IMR-90 (cell line): ENCODE results near the gene DNAJC27. TPM values are rescaled to one million over a fixed set of nuclear protein-coding genes. Genes with fewer than 3 reads are reported as not detected.

Source experiments
- ATAC-seq: fragments of 200-7000 bp; cut with Tn5 transposase; 2 replicates; pipeline ENCODE4 v1.9.1; 2020; ENCODE audit warnings: low read depth, mild to moderate bottlenecking, moderate library complexity
- BruUV-seq: library from RNA; stranded (reverse); fragments of 400-500 nt; replicated peaks from 2 replicates; lab custom pipeline; 2021; lab: Mats Ljungman, UMichigan
- CTCF ChIA-PET: fragments of 300-600 bp; formaldehyde crosslinking; extraction: SDS; loops from one replicate; lab custom pipeline; 2021; ENCODE audit warnings: antibody characterized with exemption; lab: Yijun Ruan, JAX
- POLR2A ChIA-PET: fragments of 300-600 bp; sonication (Branson Sonifier 250); formaldehyde crosslinking; loops from one replicate; lab custom pipeline; 2022; ENCODE audit warnings: antibody characterized with exemption; ENCODE audit not compliant: unreplicated experiment; lab: Charles Lee
- DNase-seq: peaks from one replicate; pipeline ENCODE4 v3.0.0; 2013
- H2AFZ ChIP-seq: replicated peaks from 2 replicates; pipeline ENCODE3; 2013; ENCODE audit warnings: low read length, mild to moderate bottlenecking; ENCODE audit not compliant: poor library complexity
- H2AK5ac ChIP-seq: 2 replicates; pipeline ENCODE4 v1.6.1; 2013; ENCODE audit warnings: low read depth, low read length, inconsistent platforms
- H2AK9ac ChIP-seq: replicated peaks from 2 replicates; pipeline ENCODE3; 2013; ENCODE audit warnings: mild to moderate bottlenecking, low read depth, low read length, moderate library complexity; ENCODE audit not compliant: poor library complexity
- H2BK120ac ChIP-seq: 2 replicates; pipeline ENCODE4 v1.6.1; 2013; ENCODE audit warnings: low read depth, low read length, inconsistent platforms
- H2BK15ac ChIP-seq: 3 replicates; pipeline ENCODE4 v1.6.1; 2013; ENCODE audit warnings: low read depth, low read length, inconsistent platforms
- H2BK20ac ChIP-seq: 2 replicates; pipeline ENCODE4 v1.6.1; 2013; ENCODE audit warnings: low read depth, mild to moderate bottlenecking, inconsistent platforms, low read length, moderate library complexity
- H2BK5ac ChIP-seq: 2 replicates; pipeline ENCODE4 v1.6.1; 2013; ENCODE audit warnings: mild to moderate bottlenecking, low read depth, low read length, inconsistent platforms; ENCODE audit not compliant: poor library complexity, severe bottlenecking
- H3K14ac ChIP-seq: replicated peaks from 2 replicates; pipeline ENCODE4 v1.6.1; 2013; ENCODE audit warnings: low read depth, low read length, inconsistent platforms
- H3K18ac ChIP-seq: 2 replicates; pipeline ENCODE4 v1.6.1; 2013; ENCODE audit warnings: low read depth, low read length, control low read depth
- H3K23ac ChIP-seq: 2 replicates; pipeline ENCODE4 v1.6.1; 2013; ENCODE audit warnings: low read depth, low read length, inconsistent platforms
- H3K27ac ChIP-seq: 2 replicates; pipeline ENCODE4 v1.5.1; 2013; ENCODE audit warnings: mild to moderate bottlenecking, control low read depth, low read length; ENCODE audit not compliant: insufficient read depth
- H3K27me3 ChIP-seq: 2 replicates; pipeline ENCODE4 v1.6.1; 2013; ENCODE audit warnings: low read length; ENCODE audit not compliant: control insufficient read depth, insufficient read depth
- H3K36me3 ChIP-seq: 2 replicates; pipeline ENCODE4 v1.6.1; 2013; ENCODE audit warnings: low read length, mixed read lengths; ENCODE audit not compliant: control insufficient read depth, insufficient read depth
- H3K4ac ChIP-seq: 2 replicates; pipeline ENCODE4 v1.6.1; 2013; ENCODE audit warnings: low read depth, low read length, inconsistent platforms
- H3K4me1 ChIP-seq: 2 replicates; pipeline ENCODE4 v1.6.1; 2013; ENCODE audit warnings: low read length, mixed read lengths; ENCODE audit not compliant: control insufficient read depth, insufficient read depth
- H3K4me2 ChIP-seq: 2 replicates; pipeline ENCODE4 v1.6.1; 2013; ENCODE audit warnings: low read depth, mild to moderate bottlenecking, control low read depth, low read length, moderate library complexity
- H3K4me3 ChIP-seq: 2 replicates; pipeline ENCODE4 v1.5.1; 2013; ENCODE audit warnings: low read depth, mild to moderate bottlenecking, control low read depth, low read length, moderate library complexity; ENCODE audit not compliant: insufficient read depth
- H3K56ac ChIP-seq: 2 replicates; pipeline ENCODE4 v1.6.1; 2013; ENCODE audit warnings: low read length, inconsistent platforms; ENCODE audit not compliant: insufficient read depth; ENCODE audit errors: extremely low read depth
- H3K79me1 ChIP-seq, 2 experiments: 2 replicates each; pipeline ENCODE4 v1.6.1; 2013; ENCODE audit warnings: low read length in 2 of 2, inconsistent platforms in 1 of 2, low read depth in 1 of 2
- H3K9ac ChIP-seq: 2 replicates; pipeline ENCODE4 v1.6.1; 2013; ENCODE audit warnings: low read depth, low read length, control low read depth
- H3K9me1 ChIP-seq: 2 replicates; pipeline ENCODE4 v1.6.1; 2013; ENCODE audit warnings: low read length, inconsistent platforms; ENCODE audit not compliant: insufficient read depth
- H3K9me3 ChIP-seq: 2 replicates; pipeline ENCODE4 v1.6.1; 2013; ENCODE audit warnings: low read length; ENCODE audit not compliant: control insufficient read depth, insufficient read depth
- H4K20me1 ChIP-seq: 2 replicates; pipeline ENCODE4 v1.6.1; 2013; ENCODE audit warnings: low read length, inconsistent platforms; ENCODE audit not compliant: insufficient read depth
- H4K5ac ChIP-seq: 2 replicates; pipeline ENCODE4 v1.6.1; 2013; ENCODE audit warnings: mild to moderate bottlenecking, low read depth, low read length, control low read depth
- H4K8ac ChIP-seq, 2 experiments: 2 replicates each; pipeline ENCODE4 v1.6.1; 2013; ENCODE audit warnings: low read depth in 2 of 2, low read length in 2 of 2, control low read depth in 1 of 2, inconsistent platforms in 1 of 2
- H4K91ac ChIP-seq: 2 replicates; pipeline ENCODE4 v1.6.1; 2013; ENCODE audit warnings: low read depth, low read length, inconsistent platforms; ENCODE audit not compliant: insufficient read depth
- MAZ ChIP-seq: IDR thresholded peaks from 2 replicates; pipeline ENCODE4 v1.6.1; 2012; ENCODE audit warnings: low read depth, mild to moderate bottlenecking, low read length, improper control_type of control experiment, moderate library complexity, borderline replicate concordance
- WGBS, 2 experiments: methylation state at CpG; one replicate each; pipeline versions ENCODE4 v1.1.5 to v1.1.7; 2013; ENCODE audit warnings: missing lambda C conversion rate in 2 of 2; ENCODE audit not compliant: insufficient read length in 1 of 2; ENCODE audit errors: extremely low coverage in 2 of 2; 5-methylcytosine and 5-hydroxymethylcytosine counted together
- dilution Hi-C: fragments of 300-500 bp; cut with HindIII; formaldehyde crosslinking; loops from one replicate; pipeline ENCODE4 v1.14.3; 2018; ENCODE audit warnings: low sequenced_read_pairs; ENCODE audit not compliant: unreplicated experiment
- in situ Hi-C: fragments of 300-500 bp; cut with MboI; formaldehyde crosslinking; loops from 3 replicates; pipeline ENCODE4 v1.14.3; 2019; ENCODE audit warnings: low sequenced_read_pairs, inconsistent platforms, mixed read lengths
- intact Hi-C: fragments of 100-400 bp; cut with micrococcal nuclease; formaldehyde crosslinking; loops from 2 replicates; pipeline ENCODE4 v1.10.0; 2022
- polyA plus RNA-seq, 3 experiments: library from polyadenylated mRNA; depleted of rRNA; stranded (reverse); fragments of >200 nt; gene quantifications; 2 replicates each; pipeline ENCODE4 v1.2.3, GENCODE V29; 2012; ENCODE audit warnings: low replicate concordance in 1 of 3
- total RNA-seq: library from RNA; depleted of rRNA; stranded (reverse); fragments of >200 nt; gene quantifications from 2 replicates; pipeline ENCODE4 v1.2.3, GENCODE V29; 2012

The DNAJC27 gene
- total and polyA plus RNA-seq, 2 of the 4 experiments (the other 2 are of a cell fraction) = 1.6 to 2.0 TPM

GRCh38 chr2:25002066-25002465, 30.3 kb upstream of the DNAJC27 start:
- no peak overlapping the region for H2BK20ac ChIP-seq
- no peak overlapping the region for H4K91ac ChIP-seq
- no peak overlapping the region for H3K4me3 ChIP-seq
- in situ Hi-C loops (no loop called here), dilution Hi-C loops (no loop called here), intact Hi-C loops (loop anchor here (5.0 kb wide), 1 partner anchor 40 kb away; the partner anchor contains the start of gene EFR3B)
- POLR2A ChIA-PET = no interaction called here
- no peak overlapping the region for H3K9ac ChIP-seq
- 0 out of 2 replicates have a peak, but pooled peaks cover 3% of the 10 kb centered on the region for H3K9me1 ChIP-seq
- TF ChIP-seq MAZ = no peak
- H2BK5ac ChIP-seq = no peak overlapping the region
- BruUV-seq = no TSS peak
- ATAC-seq (no peak), DNase-seq (no peak)
- no peak overlapping the region for H2AFZ ChIP-seq
- H3K27ac ChIP-seq = no peak overlapping the region
- no peak overlapping the region for H3K18ac ChIP-seq
- H3K27me3 ChIP-seq = no peaks in the 10 kb centered on the region
- H3K79me1 ChIP-seq = no peaks in the 10 kb centered on the region
- H3K56ac ChIP-seq = no peak overlapping the region
- H2AK5ac ChIP-seq = no peak overlapping the region
- H3K23ac ChIP-seq = no peak overlapping the region
- H3K9me3 ChIP-seq = no peaks in the 10 kb centered on the region
- H2BK15ac ChIP-seq = no peak overlapping the region
- H4K8ac ChIP-seq = no peak overlapping the region
- WGBS, 2 experiments = no CpG with 5 or more reads among the region's 1 CpG
- no peak overlapping the region for H2AK9ac ChIP-seq
- H3K4ac ChIP-seq = no peak overlapping the region
- H3K4me1 ChIP-seq = peaks cover 10% of the 10 kb centered on the region
- CTCF ChIA-PET = no interaction called here
- H2BK120ac ChIP-seq = no peak overlapping the region
- H4K5ac ChIP-seq = no peak overlapping the region
- no peaks in the 10 kb centered on the region for H3K36me3 ChIP-seq
- no peaks in the 10 kb centered on the region for H4K20me1 ChIP-seq
- no peak overlapping the region for H3K14ac ChIP-seq
- no peak overlapping the region for H3K4me2 ChIP-seq
